GM19452 (cell line): ENCODE measurements around the gene ERFE.

Source experiments
- ATAC-seq: cut with Tn5 transposase; IDR thresholded peaks from one replicate; pipeline ENCODE4 v1.9.1; 2021; ENCODE audit not compliant: unreplicated experiment

ERFE gene

GRCh38 chr2:238126338-238126737 is 32.4 kb upstream of the ERFE start:
- no peak for ATAC-seq

- no peak for ATAC-seq
These were observed 32.0 kb upstream of the ERFE start for GRCh38 chr2:238126775-238127164.

DNA sequence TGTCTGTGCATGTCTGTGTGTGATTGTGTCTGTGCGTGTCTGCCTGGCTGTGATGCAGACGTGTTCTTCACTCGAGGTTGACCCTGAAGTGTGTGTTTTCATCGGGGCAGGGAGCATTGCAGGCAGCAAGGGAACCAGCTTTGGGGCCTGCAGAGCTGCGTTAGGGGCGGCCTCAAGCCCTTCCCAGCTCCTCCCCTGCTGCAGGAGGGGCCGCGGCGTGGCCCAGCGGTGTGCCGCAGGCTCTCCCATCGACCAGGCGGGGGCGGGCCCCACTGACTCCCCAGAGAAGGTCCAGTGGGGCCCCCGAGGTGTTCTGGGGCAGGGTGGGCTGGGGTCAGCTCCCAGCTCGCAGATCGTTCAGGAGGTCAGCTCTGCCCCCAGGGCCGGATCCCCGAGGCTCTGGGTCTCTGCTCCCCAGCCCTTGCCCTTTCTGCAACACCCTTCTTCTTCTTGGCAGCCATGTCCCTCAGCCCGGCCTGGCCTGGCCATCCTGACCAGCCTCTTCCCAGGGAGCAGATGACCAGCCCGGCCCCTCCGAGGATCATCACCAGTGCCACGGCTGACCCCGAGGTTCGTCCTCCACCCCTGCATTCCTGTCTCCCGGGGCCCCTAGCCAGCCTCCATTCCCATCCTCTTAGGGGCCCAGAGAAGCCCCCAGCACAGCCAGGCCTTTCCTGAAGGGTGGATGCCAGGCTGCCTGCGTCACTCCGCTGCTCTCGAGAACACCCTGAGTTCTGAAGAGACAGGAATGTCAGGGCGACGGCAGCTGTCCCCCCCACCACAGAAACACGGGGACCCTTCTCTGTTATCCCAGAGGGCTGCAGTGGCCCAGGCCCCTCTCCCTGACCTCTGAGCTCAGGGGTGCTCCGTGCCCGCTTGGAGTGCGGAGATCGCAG is 31.4 kb upstream of the ERFE start:
- peak; percentile 56 for ATAC-seq

DNA sequence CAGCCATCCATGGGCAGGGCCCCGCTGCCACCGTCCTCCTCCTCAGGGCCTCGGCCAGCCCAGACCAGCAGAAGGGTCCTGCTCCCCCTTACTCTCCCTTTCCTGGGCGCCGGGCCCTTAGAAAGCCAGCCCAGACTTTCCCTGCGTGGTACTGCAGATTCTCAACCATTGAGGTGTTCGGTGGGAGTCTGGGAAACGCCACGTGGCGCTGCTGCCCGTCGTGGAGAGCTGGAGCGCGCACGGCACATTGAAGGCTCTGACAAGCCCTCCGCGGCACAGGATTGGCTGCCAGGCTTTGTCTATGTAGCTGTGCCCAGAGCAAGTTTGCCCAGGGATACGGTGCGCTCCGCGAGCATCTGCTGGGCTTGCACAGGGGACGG is 30.7 kb upstream of the ERFE start:
- no peak for ATAC-seq

- no peak for ATAC-seq
These were observed 30.2 kb upstream of the ERFE start for GRCh38 chr2:238128534-238129001.

DNA sequence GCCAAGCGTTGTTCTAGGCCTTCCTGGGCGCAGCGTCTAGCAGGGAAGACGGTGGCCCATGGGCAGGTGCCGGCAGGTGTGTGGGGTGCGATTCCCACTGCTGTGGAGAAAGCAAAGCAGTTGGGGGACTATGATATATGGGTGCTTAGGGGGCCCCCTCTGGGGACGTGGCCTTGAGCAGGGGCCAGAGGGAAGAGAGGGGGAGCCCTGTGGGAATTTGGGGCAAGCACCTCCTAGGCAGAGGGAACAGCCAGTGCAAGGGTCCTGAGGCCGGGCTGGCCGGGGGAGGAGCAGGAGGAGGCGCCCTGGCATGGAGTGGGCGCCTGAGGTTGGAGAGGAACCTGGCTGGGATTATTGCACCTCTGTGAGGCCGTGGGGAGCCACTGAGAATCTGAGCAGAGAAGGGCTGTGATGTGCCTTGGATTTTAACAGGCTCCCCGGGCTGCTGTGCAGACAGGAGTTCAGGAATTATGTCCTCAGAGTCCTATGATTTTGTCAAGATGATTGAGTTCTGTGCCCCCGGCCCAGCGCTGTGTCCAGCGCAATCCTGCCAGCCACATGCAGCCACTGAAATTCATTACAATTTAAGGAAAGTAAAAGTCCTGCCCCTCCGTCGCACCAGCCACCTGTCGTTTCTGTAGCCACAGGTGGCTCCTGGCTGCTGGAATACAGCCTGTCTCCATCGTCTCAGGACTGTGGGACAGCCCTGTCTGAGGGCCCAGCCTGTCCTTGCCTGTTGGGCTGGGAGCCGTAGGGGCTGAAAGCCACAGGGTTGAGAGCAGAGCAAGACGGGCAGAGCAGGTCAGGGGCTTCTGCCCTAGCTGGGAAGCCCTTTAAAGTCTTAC is 29.4 kb upstream of the ERFE start:
- ATAC-seq: no peak

GRCh38 chr2:238130111-238130695 is 28.6 kb upstream of the ERFE start:
- ATAC-seq: no peak

DNA sequence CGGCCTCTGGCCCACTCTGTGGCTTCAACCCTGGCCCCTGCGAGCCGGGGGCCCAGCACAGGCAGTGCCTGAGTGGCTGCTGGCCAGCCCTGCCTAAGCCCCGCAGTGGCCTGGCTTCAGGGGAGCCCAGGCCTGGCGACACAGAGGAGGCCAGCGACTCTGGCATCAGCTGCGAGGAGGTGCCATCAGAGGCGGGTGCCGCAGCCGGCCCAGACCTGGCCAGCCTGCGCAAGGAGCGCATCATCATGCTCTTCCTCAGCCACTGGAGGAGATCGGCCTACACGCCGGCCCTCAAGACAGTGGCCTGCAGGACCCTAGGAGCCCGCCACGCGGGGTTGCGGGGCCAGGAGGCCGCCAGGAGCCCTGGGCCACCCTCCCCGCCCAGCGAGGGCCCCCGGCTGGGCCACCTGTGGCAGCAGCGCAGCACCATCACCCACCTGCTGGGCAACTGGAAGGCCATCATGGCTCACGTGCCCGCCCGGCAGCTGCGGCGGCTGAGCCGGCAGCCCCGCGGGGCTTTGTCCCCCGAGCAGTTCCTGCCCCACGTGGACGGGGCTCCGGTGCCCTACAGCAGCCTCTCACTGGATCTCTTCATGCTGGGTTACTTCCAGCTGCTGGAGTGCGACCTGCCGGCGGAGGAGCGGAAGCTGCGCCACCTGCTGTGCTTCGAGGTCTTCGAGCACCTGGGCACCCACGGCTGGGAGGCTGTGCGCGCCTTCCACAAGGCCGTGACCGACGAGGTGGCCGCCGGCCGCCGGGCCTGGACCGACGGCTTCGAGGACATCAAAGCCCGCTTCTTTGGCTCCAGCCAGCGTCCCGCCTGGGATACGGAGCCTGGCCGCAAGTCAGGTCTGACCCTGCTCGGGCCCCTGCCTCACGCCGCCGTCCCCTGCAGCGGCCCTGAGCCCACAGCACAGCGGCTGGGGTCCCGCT is 27.8 kb upstream of the ERFE start:
- ATAC-seq: no peak

- ATAC-seq: no peak
These were observed 26.9 kb upstream of the ERFE start for GRCh38 chr2:238131761-238132462.

- ATAC-seq: no peak
These were observed 26.0 kb upstream of the ERFE start for GRCh38 chr2:238132463-238133450.

- no peak for ATAC-seq
These were observed 25.0 kb upstream of the ERFE start for GRCh38 chr2:238133499-238134392.

- ATAC-seq: no peak
These were observed 24.4 kb upstream of the ERFE start for GRCh38 chr2:238134393-238134785.

- ATAC-seq: no peak
These were observed 23.1 kb upstream of the ERFE start for GRCh38 chr2:238135601-238136150.

GRCh38 chr2:238136820-238137537 is 21.8 kb upstream of the ERFE start:
- no peak for ATAC-seq

DNA sequence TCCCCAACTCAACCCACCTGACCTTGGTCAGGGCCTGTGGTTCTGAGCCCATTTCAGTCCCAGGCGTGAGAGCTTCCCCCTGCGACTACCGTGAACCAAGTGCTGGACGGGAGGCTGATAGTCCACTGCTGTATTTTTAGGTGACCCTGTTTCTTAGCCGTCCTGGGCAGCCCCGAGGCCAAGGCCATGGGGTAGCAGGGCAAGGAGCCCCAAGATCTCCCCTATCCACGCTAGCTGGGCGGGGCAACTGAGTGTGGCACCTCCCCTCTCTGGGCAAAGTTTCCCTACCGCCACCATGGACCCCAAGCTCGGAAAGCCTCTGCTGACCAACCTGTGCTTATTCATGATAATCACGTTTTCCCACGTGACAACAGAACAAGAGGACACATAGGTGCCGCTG is 20.9 kb upstream of the ERFE start:
- ATAC-seq: no peak

GRCh38 chr2:238138331-238139195 is 20.2 kb upstream of the ERFE start, which contains the start of gene KLHL30:
KLHL30 (plus strand) TSS chr2:238138668; CDS start chr2:238140755, 2,087 bp downstream.
- ATAC-seq: no peak
